GM12891 (cell line): Measurements from ENCODE around the gene CREB5.

Source experiments
- PAX5 ChIP-seq: IDR thresholded peaks from 2 replicates; pipeline ENCODE4 v1.6.1; 2011; ENCODE audit warnings: low read length, moderate library complexity, mild to moderate bottlenecking; ENCODE audit not compliant: insufficient read depth, severe bottlenecking
- POLR2A ChIP-seq: IDR thresholded peaks from 2 replicates; pipeline ENCODE4 v1.6.1; 2011; ENCODE audit warnings: low read depth, low read length, control low read depth
- POLR2AphosphoS5 ChIP-seq: IDR thresholded peaks from 2 replicates; pipeline ENCODE4 v1.6.1; 2011; ENCODE audit warnings: low read depth, low read length, control low read depth
- SPI1 ChIP-seq: IDR thresholded peaks from 2 replicates; pipeline ENCODE4 v1.6.1; 2011; ENCODE audit warnings: low read depth, low read length, control low read depth
- TAF1 ChIP-seq: IDR thresholded peaks from 2 replicates; pipeline ENCODE4 v1.6.1; 2011; ENCODE audit warnings: low read depth, low read length, control low read depth

DNA sequence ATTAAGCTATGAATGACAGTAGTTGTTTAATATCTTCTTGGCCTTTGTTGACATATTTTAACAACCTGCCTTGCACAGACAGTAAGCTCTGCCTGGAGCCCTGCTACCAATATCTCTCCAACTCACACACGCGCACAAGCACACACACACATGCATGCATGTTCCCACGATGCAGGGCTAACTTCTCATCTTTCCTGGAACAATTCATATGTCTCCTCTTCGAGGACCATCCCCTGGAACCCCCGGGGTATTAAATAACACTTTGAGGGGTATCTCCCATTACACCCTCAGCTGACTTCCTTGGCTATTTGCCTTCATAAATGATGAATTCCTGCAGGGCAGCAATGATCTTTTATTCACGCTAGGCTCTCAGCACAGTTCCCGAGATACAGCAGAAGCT is 287.8 kb downstream of the CREB5 start:
- TF ChIP-seq POLR2A: no peak
- TF ChIP-seq POLR2AphosphoS5: no peak
- no peak for TF ChIP-seq SPI1
- no peak for TF ChIP-seq TAF1
- no peak for TF ChIP-seq PAX5
